Endothelial cell of umbilical vein (primary cell): ENCODE results near the gene SEC63. TPM values are rescaled to one million over a fixed set of nuclear protein-coding genes. Genes with fewer than 3 reads are reported as not detected.

ENCODE experiments used
- BruUV-seq: library from RNA; stranded (reverse); fragments of 400-500 nt; replicated peaks from 2 replicates; lab custom pipeline; 2021; lab: Mats Ljungman, UMichigan
- CTCF ChIA-PET: fragments of 300-600, 350-600 bp; sonication (Branson Sonifier 250); formaldehyde crosslinking; loops from one replicate; lab custom pipeline; 2021; ENCODE audit warnings: antibody characterized with exemption, inconsistent platforms; lab: Charles Lee
- POLR2A ChIA-PET: fragments of 300-600, 350-600 bp; sonication (Branson Sonifier 250); formaldehyde crosslinking; loops from one replicate; lab custom pipeline; 2021; ENCODE audit warnings: antibody characterized with exemption, inconsistent platforms; lab: Charles Lee
- DNase-seq: peaks from one replicate; pipeline ENCODE4 v3.0.0-alpha.2; 2011; ENCODE audit warnings: low read depth, low spot score
- FAIRE-seq: peaks from 2 replicates; lab custom pipeline; 2011; peaks lifted over from hg19 to GRCh38; lab: Jason Lieb, UNC
- H2AFZ ChIP-seq: 2 replicates; pipeline ENCODE4 v1.6.0; 2012; ENCODE audit warnings: low read depth, low read length, control low read depth, inconsistent platforms
- H3K27ac ChIP-seq: 2 replicates; pipeline ENCODE4 v1.5.1; 2011; ENCODE audit warnings: low read depth, mild to moderate bottlenecking, control low read depth, low read length, moderate library complexity; ENCODE audit not compliant: insufficient read depth
- H3K27me3 ChIP-seq, 2 experiments: 2 replicates each; pipeline versions ENCODE4 v1.6.0 to v1.6.1; 2011; ENCODE audit warnings: low read length in 2 of 2, mixed read lengths in 1 of 2; ENCODE audit not compliant: control insufficient read depth in 2 of 2, insufficient read depth in 2 of 2
- H3K36me3 ChIP-seq, 2 experiments: 2 replicates in 1 of 2; 3 replicates in 1 of 2; pipeline ENCODE4 v1.5.1; 2011; ENCODE audit warnings: low read length in 2 of 2, mild to moderate bottlenecking in 1 of 2, moderate library complexity in 1 of 2; ENCODE audit not compliant: control insufficient read depth in 2 of 2, insufficient read depth in 2 of 2; ENCODE audit errors: extremely low read depth in 1 of 2
- H3K4me1 ChIP-seq: 3 replicates; pipeline ENCODE4 v1.5.1; 2011; ENCODE audit warnings: mild to moderate bottlenecking, low read length; ENCODE audit not compliant: control insufficient read depth, insufficient read depth; ENCODE audit errors: extremely low read depth
- H3K4me2 ChIP-seq: 2 replicates; pipeline ENCODE4 v1.6.1; 2011; ENCODE audit warnings: low read length, control low read depth, mixed read lengths; ENCODE audit not compliant: insufficient read depth
- H3K4me3 ChIP-seq, 3 experiments: fragments of 200-600 bp in 1 of 3; sonication (generic), shearing (Covaris generic) in 1 of 3; replicated peaks in 1 of 3; 2 replicates each; pipeline ENCODE4 v1.5.1; 2011 to 2016; ENCODE audit warnings: control low read depth in 3 of 3, low read length in 3 of 3, mild to moderate bottlenecking in 2 of 3, inconsistent platforms in 1 of 3, low read depth in 1 of 3, moderate library complexity in 1 of 3; ENCODE audit not compliant: insufficient read depth in 1 of 3
- H3K79me2 ChIP-seq: 2 replicates; pipeline ENCODE4 v1.6.0; 2012; ENCODE audit warnings: low read length, inconsistent platforms; ENCODE audit not compliant: control insufficient read depth, insufficient read depth
- H3K9ac ChIP-seq: replicated peaks from 2 replicates; pipeline ENCODE3; 2011; ENCODE audit warnings: low read length, control low read depth; ENCODE audit not compliant: insufficient read depth; ENCODE audit errors: extremely low read depth
- H3K9me1 ChIP-seq: replicated peaks from 3 replicates; pipeline ENCODE4 v1.6.0; 2011; ENCODE audit warnings: mild to moderate bottlenecking, low read length; ENCODE audit not compliant: control insufficient read depth, insufficient read depth; ENCODE audit errors: extremely low read depth
- H3K9me3 ChIP-seq: replicated peaks from 2 replicates; pipeline ENCODE4 v1.5.1; 2012; ENCODE audit warnings: low read length, inconsistent platforms; ENCODE audit not compliant: control insufficient read depth, insufficient read depth
- H4K20me1 ChIP-seq: replicated peaks from 2 replicates; pipeline ENCODE3; 2011; ENCODE audit warnings: mild to moderate bottlenecking, low read length; ENCODE audit not compliant: control insufficient read depth, insufficient read depth; ENCODE audit errors: extremely low read depth
- CTCF ChIP-seq, 2 donors: IDR thresholded peaks; 1 replicate in 1 of 2; 2 replicates in 1 of 2; pipeline ENCODE4 v1.5.1; 2011; ENCODE audit warnings: low read length in 2 of 2, mild to moderate bottlenecking in 2 of 2, moderate library complexity in 2 of 2, control low read depth in 1 of 2, inconsistent platforms in 1 of 2, low read depth in 1 of 2; ENCODE audit not compliant: insufficient read depth in 1 of 2; ENCODE audit errors: extremely low read depth in 1 of 2
- JUN ChIP-seq: IDR thresholded peaks from 2 replicates; pipeline ENCODE4 v1.6.1; 2011; ENCODE audit warnings: borderline replicate concordance, low read depth; ENCODE audit not compliant: insufficient read length, insufficient read depth
- MAX ChIP-seq: IDR thresholded peaks from 2 replicates; pipeline ENCODE4 v1.6.1; 2011; ENCODE audit not compliant: insufficient read depth, insufficient read length
- POLR2A ChIP-seq: IDR thresholded peaks from 2 replicates; pipeline ENCODE4 v1.6.1; 2012; ENCODE audit warnings: low read depth, mild to moderate bottlenecking, control low read depth, low read length
- POLR2AphosphoS5 ChIP-seq: IDR thresholded peaks from 2 replicates; pipeline ENCODE4 v1.6.1; 2012; ENCODE audit warnings: low read depth, mild to moderate bottlenecking, control low read depth, low read length, moderate library complexity; ENCODE audit not compliant: insufficient read depth
- dilution Hi-C: fragments of 300-500 bp; cut with MboI; formaldehyde crosslinking; loops from one replicate; pipeline ENCODE4 v1.15.0; 2019; ENCODE audit warnings: low sequenced_read_pairs; ENCODE audit not compliant: extremely low pct_ligation_motif_present
- intact Hi-C: fragments of 100-400 bp; cut with micrococcal nuclease; formaldehyde crosslinking; loops from one replicate; pipeline ENCODE4 v1.10.0; 2022
- polyA plus RNA-seq, 4 experiments: library from polyadenylated mRNA; depleted of rRNA in 3 of 4; stranded (reverse) in 3 of 4; unstranded in 1 of 4; fragments of >200 nt; gene quantifications; 2 replicates each; pipeline versions ENCODE4 v1.2.1 to v1.2.3, GENCODE V29; 2011 to 2012; ENCODE audit warnings: missing spikeins in 1 of 4
- total RNA-seq: library from RNA; stranded (reverse); gene quantifications from 2 replicates; pipeline ENCODE4 v1.2.3, GENCODE V29; 2021

Gene SEC63
- total and polyA plus RNA-seq, 2 donors (not counting 3 experiments of a cell fraction or from before 2014, with no cell fraction given), result 14.8 to 132 TPM

- Histone ChIP-seq H3K36me3 (peaks cover 0 to 4% of the 10 kb centered on the region in 2 experiments), H3K27me3 (peaks cover 0 to 3% of the 10 kb centered on the region in 2 experiments), H3K9me1 (peaks cover 2% of the 10 kb centered on the region), H3K4me2 (no peak overlapping the region), H3K79me2 (no peaks in the 10 kb centered on the region), H3K9me3 (no peaks in the 10 kb centered on the region), H3K9ac (no peak overlapping the region), H3K27ac (no peak overlapping the region), H4K20me1 (no peaks in the 10 kb centered on the region), H2AFZ (no peak overlapping the region), H3K4me3 (no peak overlapping the region), H3K4me1 (no peaks in the 10 kb centered on the region)
- intact Hi-C loops (no loop called here), dilution Hi-C loops (no loop called here)
- ChIA-PET CTCF (interaction anchor here (0.6 to 1.9 kb wide), 25 partner anchors 10 to 756 kb away, joined by 3 to 32 read pairs (median 4); partner anchors contain the start of genes PDSS2 and SEC63), POLR2A (no interaction called here)
- BruUV-seq, result no TSS peak
- FAIRE-seq (peak; percentile 31), DNase-seq (peak; percentile 45)
- TF ChIP-seq POLR2A (no peak), POLR2AphosphoS5 (no peak), JUN (no peak), MAX (no peak), CTCF (IDR thresholded peaks at IDR 0.05; ENCODE audit: extremely low read depth in 1 of 2, insufficient read depth in 1 of 2, low read depth in 1 of 2, low read length in 2 of 2) (peak; percentile 30 to 41)
These were observed 91.3 kb downstream of the SEC63 start for GRCh38 chr6:107866606-107867301.
